Osteocyte (in vitro differentiated cells): ENCODE results near the gene ACAT2. TPM values are rescaled to one million over a fixed set of nuclear protein-coding genes. Genes with fewer than 3 reads are reported as not detected.
"Not testable (repeated sequence)": the region's sequence is repeated elsewhere in the genome, so short reads cannot be mapped to it uniquely, and the experiment has no call there.

Experiments used
- DNase-seq: peaks from one replicate; pipeline ENCODE4 v3.0.0; 2021; ENCODE audit warnings: mixed read lengths; ENCODE audit not compliant: unreplicated experiment; ENCODE audit errors: extremely low spot score
- H3K27ac Mint-ChIP-seq: one replicate; pipeline ENCODE4 v1.8.0; 2021; ENCODE audit warnings: mild to moderate bottlenecking, mixed read lengths; ENCODE audit not compliant: unreplicated experiment
- H3K27me3 Mint-ChIP-seq: one replicate; pipeline ENCODE4 v1.8.0; 2021; ENCODE audit warnings: mixed read lengths; ENCODE audit not compliant: unreplicated experiment
- H3K36me3 Mint-ChIP-seq: one replicate; pipeline ENCODE4 v1.8.0; 2021; ENCODE audit warnings: mixed read lengths; ENCODE audit not compliant: unreplicated experiment
- H3K4me1 Mint-ChIP-seq: one replicate; pipeline ENCODE4 v1.8.0; 2021; ENCODE audit warnings: mixed read lengths; ENCODE audit not compliant: unreplicated experiment
- H3K4me3 Mint-ChIP-seq: one replicate; pipeline ENCODE4 v1.8.0; 2021; ENCODE audit warnings: mild to moderate bottlenecking, moderate library complexity, mixed read lengths; ENCODE audit not compliant: unreplicated experiment
- H3K9me3 Mint-ChIP-seq: one replicate; pipeline ENCODE4 v1.8.0; 2021; ENCODE audit warnings: mixed read lengths; ENCODE audit not compliant: unreplicated experiment
- CTCF ChIP-seq: fragments of 200-600 bp; sonication (generic); IDR thresholded peaks from 2 replicates; pipeline ENCODE4 v1.5.0; 2021; ENCODE audit warnings: antibody characterized with exemption, mild to moderate bottlenecking, moderate library complexity
- total RNA-seq: library from RNA; stranded (reverse); gene quantifications from 2 replicates; pipeline ENCODE4 v1.2.1, GENCODE V29; 2021

ACAT2 gene
- total RNA-seq, 1 donor from 2014 or later: 21.3 TPM

GRCh38 chr6:159722655-159723054, 39.2 kb upstream of the ACAT2 start:
- H3K27me3 Mint-ChIP-seq: no peaks in the 10 kb centered on the region
- H3K9me3 Mint-ChIP-seq: no peaks in the 10 kb centered on the region
- H3K4me1 Mint-ChIP-seq: peaks cover 12% of the 10 kb centered on the region
- no peak for DNase-seq
- H3K36me3 Mint-ChIP-seq: no peaks in the 10 kb centered on the region
- no peak for TF ChIP-seq CTCF
- H3K27ac Mint-ChIP-seq: no peak overlapping the region
- H3K4me3 Mint-ChIP-seq: no peak overlapping the region

- Mint-ChIP-seq H3K9me3 (no peaks in the 10 kb centered on the region), H3K27me3 (no peaks in the 10 kb centered on the region), H3K27ac (no peak overlapping the region), H3K4me3 (no peak overlapping the region), H3K36me3 (no peaks in the 10 kb centered on the region), H3K4me1 (peaks cover 12% of the 10 kb centered on the region)
- no peak for DNase-seq
- no peak for TF ChIP-seq CTCF
Observed at GRCh38 chr6:159723259-159723658, 38.6 kb upstream of the ACAT2 start.

- no peaks in the 10 kb centered on the region for H3K27me3 Mint-ChIP-seq
- no peaks in the 10 kb centered on the region for H3K36me3 Mint-ChIP-seq
- TF ChIP-seq CTCF: no peak
- H3K4me3 Mint-ChIP-seq: peak overlapping the region; percentile 22
- no peak for DNase-seq
- no peaks in the 10 kb centered on the region for H3K9me3 Mint-ChIP-seq
- peaks cover 27% of the 10 kb centered on the region for H3K4me1 Mint-ChIP-seq
- no peak overlapping the region for H3K27ac Mint-ChIP-seq
Observed at GRCh38 chr6:159724778-159725177, 37.1 kb upstream of the ACAT2 start.

GRCh38 chr6:159725208-159725607, 36.6 kb upstream of the ACAT2 start:
- not testable (repeated sequence) for H3K36me3 Mint-ChIP-seq, H3K27me3 Mint-ChIP-seq, H3K9me3 Mint-ChIP-seq, DNase-seq
- Mint-ChIP-seq H3K4me3 (peak overlapping the region; percentile 22), H3K4me1 (peaks cover 31% of the 10 kb centered on the region), H3K27ac (peak overlapping the region; percentile 10)

GRCh38 chr6:159726255-159726917, 35.5 kb upstream of the ACAT2 start:
- Mint-ChIP-seq H3K27ac (peak overlapping the region; percentile 98), H3K4me1 (peaks cover 41% of the 10 kb centered on the region), H3K4me3 (peak overlapping the region; percentile 94), H3K36me3 (peaks cover 5% of the 10 kb centered on the region), H3K9me3 (no peaks in the 10 kb centered on the region), H3K27me3 (no peaks in the 10 kb centered on the region)
- no peak for TF ChIP-seq CTCF
- no peak for DNase-seq
